H4 (cell line): Measurements from ENCODE around the gene SLC27A1. TPM values are rescaled to one million over a fixed set of nuclear protein-coding genes. Genes with fewer than 3 reads are reported as not detected.
"Not testable (repeated sequence)": the region's sequence is repeated elsewhere in the genome, so short reads cannot be mapped to it uniquely, and the experiment has no call there.

ENCODE experiments used
- DNase-seq: peaks from one replicate; pipeline ENCODE4 v3.0.0-alpha.2; 2015; ENCODE audit warnings: low spot score
- total RNA-seq: library from RNA; depleted of rRNA; stranded (reverse); fragments of >200 nt; shearing (Covaris generic); gene quantifications from 2 replicates; pipeline ENCODE4 v1.2.3, GENCODE V29; 2014; rRNA removed

The SLC27A1 gene
- total RNA-seq, 1 experiment from 2014 or later: 3.6 TPM

GRCh38 chr19:17538684-17539237 is 68.4 kb downstream of the SLC27A1 start:
- DNase-seq: no peak

GRCh38 chr19:17539238-17540117 is 69.2 kb downstream of the SLC27A1 start:
- peak; percentile 90 for DNase-seq

DNA sequence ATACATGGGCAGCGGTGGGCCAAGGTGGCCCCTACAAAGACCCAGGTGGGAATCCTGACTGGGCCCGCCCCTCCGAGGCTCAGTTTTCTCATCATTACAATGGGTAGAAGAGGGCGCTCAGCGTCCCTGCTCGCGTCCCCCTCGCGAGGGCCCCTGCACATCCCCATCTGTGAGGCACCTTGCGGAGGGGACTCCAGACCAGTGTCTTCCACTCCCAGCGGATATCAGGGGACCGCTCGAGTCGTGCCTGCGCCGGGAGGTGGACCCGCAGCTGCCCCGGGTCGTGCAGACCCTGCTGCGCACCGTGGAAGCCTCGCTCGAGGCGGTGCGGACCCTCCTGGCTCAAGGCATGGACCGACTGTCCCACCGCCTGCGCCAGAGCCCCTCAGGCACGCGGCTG is 69.8 kb downstream of the SLC27A1 start:
- no peak for DNase-seq

DNA sequence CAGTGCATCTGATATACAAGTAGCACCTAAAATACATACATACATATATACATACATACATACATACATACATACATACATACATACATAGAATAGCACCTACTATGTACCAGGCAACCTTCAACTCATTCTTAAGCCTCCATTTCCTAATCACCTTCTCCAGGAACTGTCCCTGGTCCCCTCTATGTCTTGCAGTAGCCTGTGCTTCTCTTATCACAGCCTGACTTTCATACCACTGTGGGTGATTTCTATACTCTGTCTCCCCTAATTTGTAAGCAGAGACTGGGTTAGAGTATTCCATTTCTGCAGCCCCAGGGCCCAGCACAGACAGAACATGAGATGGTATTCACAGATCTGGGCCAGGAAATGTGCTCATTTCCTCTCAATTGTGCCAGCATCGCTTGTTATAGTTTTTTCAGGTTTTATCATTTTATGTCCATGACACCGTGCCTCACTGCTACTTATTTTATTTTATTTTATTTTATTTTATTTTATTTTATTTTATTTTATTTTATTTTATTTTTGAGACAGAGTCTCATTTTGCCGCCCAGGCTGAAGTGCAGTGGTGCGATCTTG is 70.9 kb downstream of the SLC27A1 start:
- no peak for DNase-seq

GRCh38 chr19:17542042-17542441 is 71.7 kb downstream of the SLC27A1 start:
- no peak for DNase-seq

DNA sequence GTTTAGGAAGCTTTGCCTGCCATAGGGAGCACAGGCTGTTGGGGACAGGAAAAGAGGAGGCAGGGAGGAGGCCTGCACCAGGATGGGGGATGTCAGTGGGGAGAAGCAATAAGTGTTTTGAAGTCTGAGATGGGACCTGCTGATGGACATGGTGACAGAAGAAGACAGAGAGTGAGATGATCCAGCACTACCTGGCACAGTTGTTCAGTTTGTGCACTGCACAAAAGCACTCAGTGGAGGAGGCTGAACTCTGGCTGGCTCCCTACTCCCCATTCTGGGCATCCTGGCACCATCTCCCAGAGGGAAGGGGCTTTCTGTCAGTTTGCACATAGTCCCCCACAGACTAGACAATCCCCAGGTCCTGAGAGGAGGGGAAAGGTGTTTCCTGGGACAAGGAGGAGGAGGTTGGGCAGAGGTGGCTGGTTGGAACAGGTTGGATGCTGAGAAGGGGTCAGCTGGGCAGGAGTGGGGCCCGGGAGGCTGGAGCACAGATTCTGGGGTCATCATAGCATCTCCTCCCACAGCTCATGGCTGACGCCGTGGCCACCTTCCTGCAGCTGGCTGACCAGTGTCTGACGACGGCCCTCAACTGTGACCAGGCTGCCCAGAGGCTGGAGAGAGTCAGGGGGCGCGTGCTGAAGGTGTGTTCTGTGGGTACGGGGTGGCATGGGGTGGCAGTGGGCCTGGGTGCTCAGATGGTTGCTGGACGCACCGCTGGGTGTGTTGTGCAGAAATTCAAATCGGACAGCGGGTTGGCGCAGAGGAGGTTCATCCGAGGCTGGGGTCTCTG is 72.7 kb downstream of the SLC27A1 start:
- no peak for DNase-seq

GRCh38 chr19:17543986-17544385 is 73.7 kb downstream of the SLC27A1 start:
- DNase-seq: no peak

DNA sequence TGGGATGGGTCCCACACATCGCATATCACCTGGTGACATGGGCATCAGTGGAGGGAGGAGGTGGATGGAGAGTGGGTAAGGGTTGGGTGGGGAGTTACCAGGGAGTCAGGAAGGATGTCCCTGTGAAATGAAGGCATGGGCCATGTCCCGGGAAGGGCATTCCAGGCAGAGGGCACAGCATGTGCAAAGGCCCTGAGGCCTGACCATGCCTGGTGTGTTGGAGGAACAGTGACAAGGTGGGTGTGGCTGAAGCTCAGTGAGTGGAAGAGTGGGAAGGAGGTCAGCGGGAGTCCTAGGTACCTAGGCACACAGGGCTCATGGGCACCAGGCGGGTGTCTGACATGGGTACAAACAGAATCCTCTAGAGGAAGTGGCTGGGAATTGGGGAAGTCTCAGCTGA is 74.1 kb downstream of the SLC27A1 start:
- DNase-seq: no peak

GRCh38 chr19:17548145-17548544 is 77.8 kb downstream of the SLC27A1 start:
- DNase-seq: no peak

GRCh38 chr19:17549085-17549740 is 78.9 kb downstream of the SLC27A1 start:
- DNase-seq: no peak

- no peak for DNase-seq
Measured at GRCh38 chr19:17550076-17550667, 79.8 kb downstream of the SLC27A1 start.

- DNase-seq: not testable (repeated sequence)
Measured at GRCh38 chr19:17552735-17553134, 82.4 kb downstream of the SLC27A1 start.

DNA sequence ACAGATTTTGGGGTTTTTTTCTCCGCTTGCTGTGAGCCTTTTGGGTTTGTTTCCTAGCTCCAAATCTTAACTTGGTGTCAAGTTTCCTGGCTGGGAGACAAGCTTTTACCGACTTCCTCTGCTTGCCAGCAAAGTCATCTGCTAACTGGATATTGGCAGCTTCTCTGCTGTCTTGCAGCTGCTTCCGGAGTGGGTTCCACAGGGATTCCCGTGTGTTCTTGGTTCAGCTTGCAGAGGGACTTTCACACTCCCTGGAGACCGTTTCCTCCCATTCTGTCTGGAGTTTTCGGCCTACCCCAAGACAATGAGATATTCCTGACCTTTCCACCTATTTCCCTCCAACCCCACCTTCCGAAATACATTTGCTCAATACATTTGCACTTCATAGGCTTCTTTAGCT is 82.9 kb downstream of the SLC27A1 start:
- peak; percentile 86 for DNase-seq

DNA sequence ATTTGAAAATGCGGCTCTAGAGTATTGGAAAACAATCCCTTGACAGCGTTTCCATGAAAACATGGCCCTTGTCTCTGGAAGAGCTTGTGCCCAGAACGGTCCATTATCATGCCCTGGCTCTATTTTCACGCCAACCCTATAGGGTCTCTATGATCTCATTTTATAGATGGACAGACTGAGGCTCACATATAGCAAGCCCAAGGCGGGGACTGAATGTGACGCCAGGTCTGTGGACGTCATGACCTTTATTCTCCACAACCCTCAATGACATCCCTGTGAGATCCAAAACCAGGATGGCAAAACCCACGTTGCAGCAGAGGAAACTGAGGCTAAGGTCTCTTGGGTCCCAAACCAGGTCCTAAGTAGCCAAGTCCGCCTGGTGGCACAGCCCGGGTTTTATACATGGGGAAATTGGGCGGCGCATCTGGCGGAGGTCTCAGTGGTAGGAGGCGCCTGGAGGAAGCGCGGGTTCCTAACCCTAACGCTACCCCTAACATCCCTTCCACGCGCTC is 84.7 kb downstream of the SLC27A1 start:
- DNase-seq: no peak

- DNase-seq: peak; percentile 97
Measured at GRCh38 chr19:17555480-17555928, 85.2 kb downstream of the SLC27A1 start, which contains the start of gene COLGALT1. COLGALT1 (plus strand) TSS chr19:17555649; CDS start chr19:17555714, 65 bp downstream.

Other genes with a start within 250 kb of the SLC27A1 start
- gene OCEL1, start 244.3 kb upstream of the SLC27A1 start, total RNA-seq: 6.8 and 8.8 TPM in 2 replicates
- gene NR2F6, start 224.6 kb upstream of the SLC27A1 start, total RNA-seq: 24.8 and 38.6 TPM in 2 replicates
- gene USHBP1, start 205.8 kb upstream of the SLC27A1 start, total RNA-seq: not detected in 2 replicates
- 154 and 167 TPM in 2 replicates for gene BABAM1, start 203.1 kb upstream of the SLC27A1 start, total RNA-seq
- gene ANKLE1, start 188.6 kb upstream of the SLC27A1 start, total RNA-seq: 0.06 TPM in 1 of 2 replicates, not detected in the other
- gene ABHD8, start 167.1 kb upstream of the SLC27A1 start, total RNA-seq: 3.5 and 7.5 TPM in 2 replicates
- 48.0 and 76.2 TPM in 2 replicates for gene MRPL34, start 164.7 kb upstream of the SLC27A1 start, total RNA-seq
- gene DDA1, start 161.0 kb upstream of the SLC27A1 start, total RNA-seq: 20.0 and 34.3 TPM in 2 replicates
- 1.4 and 3.2 TPM in 2 replicates for gene ANO8, start 135.7 kb upstream of the SLC27A1 start, total RNA-seq
- 10.2 and 21.7 TPM in 2 replicates for gene GTPBP3, start 133.0 kb upstream of the SLC27A1 start, total RNA-seq
- not detected in 2 replicates for gene PLVAP, start 93.2 kb upstream of the SLC27A1 start, total RNA-seq
- not detected in 2 replicates for gene CCDC194, start 76.3 kb upstream of the SLC27A1 start, total RNA-seq
- gene BST2, start 64.9 kb upstream of the SLC27A1 start, total RNA-seq: 273 and 396 TPM in 2 replicates
- gene MVB12A, start 50.5 kb upstream of the SLC27A1 start, total RNA-seq: 155 and 216 TPM in 2 replicates
- 0.27 and 1.1 TPM in 2 replicates for gene TMEM221, start 21.9 kb upstream of the SLC27A1 start, total RNA-seq
- not detected in 2 replicates for gene NXNL1, start 9.6 kb upstream of the SLC27A1 start, total RNA-seq
- 80.9 and 96.4 TPM in 2 replicates for gene PGLS, start 41.1 kb downstream of the SLC27A1 start, total RNA-seq
- 89.9 and 95.2 TPM in 2 replicates for gene COLGALT1, start 85.1 kb downstream of the SLC27A1 start, total RNA-seq
- 0.04 TPM in 1 of 2 replicates, not detected in the other for gene UNC13A, start 217.8 kb downstream of the SLC27A1 start, total RNA-seq
- 6.7 and 14.6 TPM in 2 replicates for gene MAP1S, start 249.0 kb downstream of the SLC27A1 start, total RNA-seq